ENCODE measurements around the gene MED13L. TPM values are rescaled to one million over a fixed set of nuclear protein-coding genes. Genes with fewer than 3 reads are reported as not detected.

Gene MED13L
- total and polyA plus RNA-seq, 11 donors, result 12.2 to 84.1 (median 60.2) TPM

GRCh38 chr12:115920395-115921183, 356.9 kb downstream of the MED13L start:
- ATAC-seq, result no peak

GRCh38 chr12:115918763-115919162, 358.7 kb downstream of the MED13L start:
- H3K27ac ChIP-seq, result no peak overlapping the region
- peaks cover 0 to 4% (median 0%) of the 10 kb centered on the region in 12 donors for H3K4me1 ChIP-seq
- no peak for DNase-seq
- no peak for ATAC-seq
- no peaks in the 10 kb centered on the region for H3K36me3 ChIP-seq
- no peak overlapping the region for H3K4me3 ChIP-seq
- 35 to 47% (median 40%) methylated on average over 7 of the region's 7 CpGs for WGBS, 4 donors
- intact Hi-C loops (cut with DNase I), result loop anchor here in 9 of 10 donors (2.0 to 10.0 kb wide), 9 partner anchors 154 to 1941 kb away; no protein-coding TSS in a partner anchor
- H3K9me3 ChIP-seq, result peaks cover 0 to 15% (median 6%) of the 10 kb centered on the region in 12 donors
- no peak for TF ChIP-seq CTCF (IDR thresholded peaks at IDR 0.05)
- no peak for TF ChIP-seq POLR2A (IDR thresholded peaks at IDR 0.05)
- H3K27me3 ChIP-seq, result peaks cover 0 to 74% (median 21%) of the 10 kb centered on the region in 9 donors

More at GRCh38 chr12:115920395-115921183, 356.9 kb downstream of the MED13L start:
- TF ChIP-seq CTCF (IDR thresholded peaks at IDR 0.05), result no peak
- TF ChIP-seq POLR2A (IDR thresholded peaks at IDR 0.05), result no peak
- H3K27me3 ChIP-seq, result peaks cover 0 to 76% (median 21%) of the 10 kb centered on the region in 9 donors
- peaks cover 0 to 4% (median 0%) of the 10 kb centered on the region in 12 donors for H3K4me1 ChIP-seq
- 81 to 91% (median 86%) methylated on average over 3 of the region's 3 CpGs for WGBS, 4 donors
- no peaks in the 10 kb centered on the region for H3K36me3 ChIP-seq
- no peak overlapping the region for H3K27ac ChIP-seq
- H3K4me3 ChIP-seq, result no peak overlapping the region
- peaks cover 0 to 15% (median 6%) of the 10 kb centered on the region in 12 donors for H3K9me3 ChIP-seq
- intact Hi-C loops (cut with DNase I), result no loop called here
- no peak for DNase-seq

GRCh38 chr12:115916910-115917668, 360.4 kb downstream of the MED13L start:
- DNase-seq (peak; percentile 34 to 76 (median 53)), ATAC-seq (peak in 3 of 4 donors; percentile 55 to 78 (median 74))
- H3K4me1 ChIP-seq, result peaks cover 0 to 4% (median 0%) of the 10 kb centered on the region in 12 donors
- peaks cover 0 to 57% (median 21%) of the 10 kb centered on the region in 9 donors for H3K27me3 ChIP-seq
- peak overlapping the region in 2 of 12 donors; percentile 15 to 22 for H3K4me3 ChIP-seq
- TF ChIP-seq CTCF (IDR thresholded peaks at IDR 0.05) (peak; percentile 84 to 98 (median 94)), POLR2A (IDR thresholded peaks at IDR 0.05) (no peak)
- WGBS, 4 donors, result 9 to 18% (median 13%) methylated on average over 26 to 57 of the region's 57 CpGs
- H3K9me3 ChIP-seq, result peaks cover 0 to 4% (median 0%) of the 10 kb centered on the region in 12 donors
- H3K36me3 ChIP-seq, result no peaks in the 10 kb centered on the region
- H3K27ac ChIP-seq, result no peak overlapping the region
- intact Hi-C loops (cut with DNase I), result loop anchor here (1.0 to 10.0 kb wide), 12 partner anchors 152 to 1940 kb away; no protein-coding TSS in a partner anchor

Measured in heart left ventricle (tissue), 16 donors.